SHP77 (cell line): ENCODE measurements around the gene SMPD4.
"Not testable (repeated sequence)": the region's sequence is repeated elsewhere in the genome, so short reads cannot be mapped to it uniquely, and the experiment has no call there.

Source experiments
- DNase-seq, 2 experiments: peaks; one replicate each; lab custom pipeline; 2025; lab: John Stamatoyannopoulos, UW

SMPD4 gene

DNA sequence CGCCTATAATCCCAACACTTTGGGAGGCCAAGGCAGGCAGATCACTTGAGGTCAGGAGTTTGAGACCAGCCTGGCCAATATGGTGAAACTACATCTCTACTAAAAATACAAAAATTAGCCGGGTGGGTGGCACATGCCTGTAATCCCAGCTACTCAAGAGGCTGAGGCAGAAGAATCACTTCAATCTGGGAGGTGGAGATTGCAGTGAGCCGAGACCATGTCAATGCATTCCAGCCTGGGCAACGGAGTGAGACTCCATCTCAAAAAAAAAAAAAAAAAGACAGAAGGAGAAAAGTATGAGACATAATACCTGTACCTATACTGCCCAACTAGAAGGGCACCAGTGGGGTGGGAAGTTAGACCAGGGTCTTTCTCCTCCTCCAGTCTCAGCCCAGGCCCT is 22.0 kb downstream of the SMPD4 start:
- DNase-seq: not testable (repeated sequence)

DNA sequence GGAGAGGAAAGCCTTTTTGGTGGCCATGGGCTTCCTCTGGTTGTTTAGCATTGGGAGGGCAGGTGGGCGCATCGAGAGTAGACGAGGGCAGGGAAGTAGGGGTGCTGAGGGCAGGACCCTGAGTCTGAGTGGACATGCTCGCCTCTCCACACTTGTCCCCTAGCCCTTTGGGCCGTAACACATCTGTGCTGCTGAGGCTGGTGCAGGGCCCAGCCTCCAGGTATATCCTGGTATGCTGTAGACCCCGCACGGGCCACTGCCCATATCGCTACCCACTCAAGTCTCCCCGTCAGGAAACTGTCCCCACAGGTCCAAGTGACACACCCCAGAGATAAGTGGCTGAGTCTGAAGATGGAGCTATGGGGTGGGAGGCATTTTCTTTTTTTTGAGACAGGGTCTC is 22.8 kb downstream of the SMPD4 start:
- DNase-seq: no peak

DNA sequence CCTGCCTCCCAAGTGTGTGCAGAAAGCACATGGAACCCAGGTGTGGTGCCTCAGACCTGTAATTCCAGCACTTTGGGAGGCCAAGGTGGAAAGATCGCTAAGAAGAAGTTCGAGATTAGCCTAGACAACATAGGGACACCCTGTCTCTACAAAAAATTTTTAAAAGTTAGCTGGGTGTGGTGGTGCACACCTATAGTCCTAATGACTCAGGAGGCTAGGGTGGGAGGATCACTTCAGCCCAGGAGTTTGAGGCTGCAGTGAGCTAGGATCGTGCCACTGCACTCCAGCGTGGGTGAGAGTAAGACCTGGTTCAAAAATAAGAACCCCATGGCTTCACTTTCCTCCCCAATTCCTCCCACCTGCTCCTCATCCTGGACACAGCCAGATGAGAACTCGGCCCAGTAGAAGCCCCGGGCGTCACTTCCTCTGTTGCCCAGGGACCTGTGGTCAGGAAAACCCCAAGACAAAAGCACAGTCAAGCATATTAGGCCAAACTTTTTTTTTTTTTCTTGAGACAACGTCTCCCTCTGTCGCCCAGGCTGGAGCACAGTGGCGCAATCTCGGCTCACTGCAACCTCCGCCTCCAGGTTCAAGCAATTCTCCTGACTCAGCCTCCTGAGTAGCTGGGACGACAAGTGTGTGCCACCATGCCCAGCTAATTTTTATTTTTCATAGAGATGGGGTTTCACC is 23.4 kb downstream of the SMPD4 start:
- not testable (repeated sequence) for DNase-seq

DNA sequence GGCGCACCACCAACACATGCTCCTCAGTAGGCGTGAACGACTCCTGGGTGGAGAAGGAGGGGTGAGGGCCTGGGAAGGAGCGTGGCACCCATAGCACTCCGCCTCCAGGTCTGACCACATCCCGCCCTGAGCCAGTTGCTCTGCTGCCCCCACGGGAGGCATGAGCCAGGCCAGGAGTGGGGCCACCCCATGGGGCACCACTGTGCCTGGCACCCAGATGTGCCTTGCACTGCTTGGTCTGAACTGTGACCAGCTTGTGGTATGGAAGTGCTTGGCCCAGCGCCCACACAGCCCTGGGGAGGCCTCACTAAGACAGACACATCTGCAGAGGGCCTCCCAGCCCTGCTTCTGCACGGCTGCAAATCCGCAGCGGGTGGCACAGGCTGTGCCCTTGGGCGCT is 24.0 kb downstream of the SMPD4 start:
- not testable (repeated sequence) for DNase-seq

DNA sequence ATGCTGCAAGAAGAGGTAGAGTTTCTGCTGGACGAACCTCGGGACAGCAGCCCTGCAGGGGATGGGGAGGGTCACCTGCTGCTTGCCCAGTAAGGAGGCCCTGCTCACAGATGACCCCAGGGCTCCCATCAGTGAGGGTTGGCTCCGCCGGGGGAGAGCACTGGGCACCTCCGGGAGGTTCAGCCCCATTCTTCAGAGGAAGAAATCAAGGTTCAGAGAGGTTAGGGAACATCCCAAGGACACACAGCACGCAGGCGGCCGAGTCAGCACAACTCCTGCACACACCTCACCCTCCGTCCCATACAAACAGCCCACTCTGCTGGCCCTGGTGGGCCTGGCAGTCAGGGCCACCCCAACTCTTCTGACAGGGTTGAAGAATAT is 24.8 kb downstream of the SMPD4 start:
- no peak for DNase-seq

DNA sequence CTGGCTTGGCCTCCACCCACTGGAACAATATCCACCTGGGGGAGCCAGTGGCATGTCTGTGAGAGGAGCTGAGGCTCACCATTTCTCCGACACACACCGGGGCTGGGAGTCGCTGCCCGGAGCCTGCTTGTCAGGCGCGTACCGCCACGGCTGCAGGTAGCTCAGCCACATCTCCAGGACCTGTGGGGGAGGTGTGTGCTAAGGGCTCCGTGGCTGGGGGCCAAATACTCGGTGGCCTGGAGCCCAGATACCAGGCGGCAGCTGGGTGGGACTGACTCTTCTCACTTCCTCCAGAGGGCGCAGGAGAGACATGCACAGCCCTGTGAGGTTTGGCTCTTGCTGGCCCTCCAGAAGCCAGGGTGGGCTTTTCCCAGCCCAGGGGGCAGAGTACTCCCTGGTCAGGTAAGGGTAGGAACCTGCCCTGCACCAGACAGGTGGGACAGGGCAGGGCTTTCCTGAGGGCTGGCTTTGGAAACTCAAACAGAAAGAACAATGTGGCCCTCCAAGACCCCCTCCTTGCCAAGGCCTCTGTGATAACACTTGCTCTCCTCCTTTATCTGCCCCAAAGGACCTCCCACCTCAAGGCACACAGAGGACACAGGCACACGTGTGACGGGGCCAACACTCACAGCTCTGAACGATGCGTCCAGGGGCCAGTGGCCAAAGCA is 25.3 kb downstream of the SMPD4 start:
- peak; percentile 52 to 58 for DNase-seq

DNA sequence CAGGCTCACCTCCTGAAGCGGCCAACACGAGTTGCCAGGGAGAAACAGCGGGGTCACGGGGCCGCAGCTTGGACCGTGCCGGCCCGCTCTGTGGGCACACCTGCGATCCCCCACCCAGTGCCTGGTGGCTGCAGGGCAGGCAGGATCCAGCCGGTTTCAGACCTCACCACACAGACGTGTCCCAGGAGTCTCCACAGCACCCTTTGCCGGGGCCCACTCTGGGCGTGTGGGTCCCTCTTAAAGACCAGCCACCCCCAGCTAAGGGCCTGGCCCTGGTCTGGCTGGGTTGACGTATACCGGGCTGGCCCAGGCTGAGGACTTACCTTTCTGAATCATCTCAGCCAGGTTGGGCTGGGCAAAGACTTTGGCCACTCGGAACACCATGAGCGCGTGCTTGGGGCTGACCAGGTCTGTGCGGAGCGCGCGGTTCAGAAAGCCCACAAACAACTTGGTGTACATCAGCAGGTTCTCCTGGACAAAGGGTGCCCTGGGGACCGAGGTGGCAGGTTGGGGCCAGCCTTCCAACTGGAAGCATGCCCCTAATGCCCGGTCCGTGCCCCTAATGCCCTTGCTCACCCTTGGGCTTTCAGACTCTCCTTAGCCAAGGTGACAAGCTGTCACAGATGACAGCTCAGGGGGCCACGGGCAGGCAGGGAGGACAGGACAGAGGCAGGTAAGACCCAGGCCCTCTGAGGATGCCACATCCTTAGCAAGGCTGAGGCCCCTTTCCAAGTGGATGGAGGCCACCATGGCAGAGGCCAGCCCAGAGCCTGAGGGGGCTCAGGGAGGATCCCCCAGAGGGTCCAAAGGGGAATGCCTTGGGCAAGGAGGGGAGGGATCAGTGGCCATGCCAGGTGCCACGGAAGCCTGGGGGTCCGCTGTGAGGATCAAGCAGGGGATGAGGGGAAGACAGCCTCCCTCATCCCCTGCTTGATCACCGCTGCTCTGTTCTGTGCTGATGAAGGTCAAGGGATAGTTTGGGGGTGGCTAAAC is 26.3 kb downstream of the SMPD4 start:
- DNase-seq: no peak

DNA sequence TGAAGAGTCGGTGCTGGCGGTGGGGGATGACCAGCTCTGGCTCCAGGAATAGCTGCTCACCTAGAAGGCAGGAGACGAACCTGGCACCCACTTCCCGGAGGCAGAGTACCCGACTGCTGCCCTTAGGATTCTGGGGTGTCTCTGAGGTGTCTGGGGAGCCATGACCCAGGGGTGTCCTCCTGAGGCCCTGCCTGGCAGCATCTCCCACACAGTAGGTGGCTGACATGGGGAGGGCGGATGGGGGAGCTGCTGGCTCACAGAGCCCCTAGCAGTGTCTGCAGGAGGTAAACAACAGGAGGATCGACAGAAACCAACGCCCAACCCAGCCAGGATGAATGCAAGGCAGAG is 27.0 kb downstream of the SMPD4 start:
- not testable (repeated sequence) for DNase-seq

DNA sequence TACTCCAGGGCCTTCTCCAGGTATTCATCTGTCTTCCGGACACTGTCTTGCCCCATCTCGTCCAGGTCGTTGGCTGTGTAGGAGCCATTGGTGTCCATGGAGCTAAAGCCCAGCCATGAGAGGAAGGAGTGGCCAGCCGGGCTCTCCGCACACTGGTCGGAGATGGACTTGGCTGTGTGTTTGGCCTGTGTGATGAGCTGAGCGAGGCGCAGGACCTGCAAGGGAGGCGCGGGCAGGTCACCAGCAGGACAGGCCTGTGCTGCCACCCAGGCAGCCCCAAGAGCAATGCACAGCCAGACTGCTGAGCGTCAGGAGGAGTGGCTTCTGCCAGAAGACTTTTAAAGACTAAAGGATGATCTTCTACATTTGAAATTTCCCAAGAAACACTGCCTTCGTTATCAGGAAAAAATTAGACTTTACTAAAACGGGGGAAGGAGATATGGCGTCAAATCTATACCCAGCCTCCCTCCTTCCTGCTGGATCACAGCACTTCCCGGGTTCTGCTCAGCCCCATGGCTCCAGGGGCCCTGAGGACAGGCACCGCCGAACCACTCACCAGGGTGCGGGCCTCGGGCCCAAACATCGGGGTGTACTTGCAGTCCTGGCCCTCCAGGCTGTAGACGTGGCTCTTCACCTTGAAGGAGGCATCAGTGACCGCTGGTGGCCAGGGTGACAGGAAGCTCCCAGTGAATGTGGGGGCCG is 27.5 kb downstream of the SMPD4 start:
- DNase-seq: not testable (repeated sequence)

DNA sequence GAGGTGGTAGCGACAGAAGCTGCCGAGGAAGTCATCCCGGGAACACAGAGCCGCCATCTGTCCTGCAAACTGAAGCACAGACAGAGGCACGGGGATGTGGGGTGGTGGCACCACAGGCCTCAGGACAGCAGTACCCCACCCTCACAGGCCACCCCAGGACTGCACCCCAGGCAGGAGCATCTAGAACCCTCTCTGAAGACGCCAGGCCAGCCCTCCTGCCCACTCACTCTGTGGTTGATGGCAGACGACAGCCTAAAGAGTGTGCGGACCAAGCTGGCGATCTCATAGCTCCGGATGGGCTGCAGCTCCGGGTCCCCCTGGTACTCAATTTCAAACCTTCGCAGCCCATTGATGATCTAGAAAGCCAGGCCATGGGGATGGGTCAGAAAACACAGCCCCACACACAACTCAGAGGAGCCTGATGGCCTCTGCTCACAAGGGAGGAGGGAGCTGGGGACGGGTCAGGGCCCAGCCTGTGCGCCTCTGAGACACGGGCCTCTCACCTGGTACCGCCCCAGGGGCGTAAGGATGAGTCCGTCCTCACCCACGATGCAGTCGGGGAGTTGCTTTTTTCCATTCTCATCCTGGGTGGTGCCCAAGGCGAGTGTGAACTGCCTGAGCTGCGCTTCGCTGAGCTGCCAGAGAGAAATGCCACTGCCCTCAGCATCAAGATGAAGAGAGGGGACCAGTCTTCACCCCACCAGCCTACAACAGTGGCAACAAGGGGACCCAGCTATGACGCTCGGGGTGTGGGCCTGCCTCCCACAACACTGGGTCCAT is 28.4 kb downstream of the SMPD4 start:
- no peak for DNase-seq

DNA sequence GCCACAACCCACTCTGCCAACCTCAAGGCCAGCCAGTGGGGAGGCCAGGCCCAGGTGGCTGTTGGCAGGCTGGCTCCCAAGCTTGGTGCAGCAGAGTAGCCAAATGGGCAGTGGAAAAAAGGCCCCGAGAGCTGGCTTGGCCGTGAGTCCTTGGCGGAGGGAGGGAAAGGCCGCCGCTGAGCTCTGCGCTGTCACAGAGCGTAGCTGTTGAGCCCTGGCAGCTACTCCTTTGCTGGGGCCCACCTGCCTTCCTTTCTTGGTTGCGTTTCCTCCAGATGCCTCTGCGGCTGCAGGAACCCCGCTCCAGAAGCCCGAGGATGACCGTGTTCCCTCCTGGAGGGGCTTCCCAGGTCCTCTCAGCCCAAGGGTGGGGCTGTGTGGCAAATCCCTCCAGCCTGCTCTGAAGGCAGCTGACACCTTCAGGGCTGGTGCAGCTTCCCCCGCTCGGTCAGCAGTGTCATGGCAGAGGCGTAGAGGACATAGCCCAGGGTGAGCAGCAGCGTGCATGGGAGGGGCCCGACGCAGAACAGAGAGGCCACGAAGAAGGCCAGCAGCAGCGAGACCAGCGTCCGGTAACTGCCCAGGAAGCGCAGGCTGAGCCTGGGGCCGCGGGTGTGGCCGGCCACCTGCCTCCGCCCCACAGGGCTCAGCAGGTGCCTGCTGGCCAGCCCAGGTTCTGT is 29.1 kb downstream of the SMPD4 start:
- not testable (repeated sequence) for DNase-seq

DNA sequence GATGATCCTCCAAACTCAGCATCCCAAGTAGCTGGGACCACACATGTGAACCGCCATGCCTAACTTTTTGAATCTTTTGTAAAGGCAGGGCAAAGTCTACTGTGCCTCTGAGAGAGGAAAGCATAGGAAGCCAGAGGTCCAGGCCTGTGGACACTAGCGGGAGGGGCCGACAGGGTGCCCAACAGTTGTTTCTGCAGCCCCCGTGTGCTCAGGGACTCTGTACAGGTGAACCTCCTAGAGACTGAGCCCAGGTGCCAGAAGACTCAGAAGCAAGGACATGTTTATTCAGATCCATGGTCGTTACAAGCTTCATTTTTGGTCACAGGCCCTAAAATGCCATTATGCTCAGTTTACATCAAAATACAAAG is 30.3 kb downstream of the SMPD4 start:
- not testable (repeated sequence) for DNase-seq

DNA sequence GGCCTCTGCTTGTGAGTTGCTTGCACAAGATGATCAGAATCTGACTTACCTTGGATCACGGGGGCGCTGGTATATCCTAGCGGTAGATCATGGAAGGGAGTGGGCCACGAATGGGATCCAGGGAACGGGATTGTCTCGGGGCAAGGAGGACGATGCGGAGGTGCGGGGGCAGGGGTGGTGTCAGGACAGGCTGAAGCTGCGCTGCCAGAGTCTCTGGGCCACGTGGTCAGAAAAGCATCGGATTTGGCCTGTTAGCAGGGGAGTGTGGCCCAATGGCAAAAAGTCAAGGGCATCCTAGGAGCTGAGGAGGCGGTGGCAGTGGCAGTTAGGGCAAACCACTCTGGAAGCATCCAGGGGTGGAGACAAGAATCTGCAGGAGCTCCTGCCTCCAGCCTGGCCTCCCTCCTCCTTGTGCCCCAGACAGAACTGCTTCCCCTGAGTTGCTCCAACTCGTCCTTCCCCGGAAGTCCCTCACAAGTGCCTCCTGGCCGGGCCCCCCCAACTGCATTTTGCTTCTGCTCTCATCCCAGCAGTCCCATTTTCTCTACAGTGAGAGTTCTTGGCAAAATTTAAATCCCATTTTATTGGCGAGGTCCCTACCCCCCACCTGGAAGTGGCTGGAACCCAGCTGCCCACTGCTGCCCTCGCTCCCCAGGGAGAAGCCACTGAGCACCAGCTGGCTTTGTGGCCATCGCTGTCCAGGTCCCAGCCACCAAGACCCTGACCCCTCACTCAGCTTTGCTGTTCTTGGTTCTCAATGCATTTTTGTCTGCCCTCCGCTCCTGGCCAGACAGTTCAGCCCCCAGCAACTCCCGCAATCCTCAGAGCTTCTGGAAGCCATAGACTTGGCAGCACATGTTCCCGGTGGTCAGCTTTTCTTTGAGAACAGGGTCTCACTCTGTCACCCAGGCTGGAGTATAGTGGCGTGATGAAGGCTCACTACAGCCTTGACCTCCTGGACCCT is 30.9 kb downstream of the SMPD4 start:
- no peak for DNase-seq

DNA sequence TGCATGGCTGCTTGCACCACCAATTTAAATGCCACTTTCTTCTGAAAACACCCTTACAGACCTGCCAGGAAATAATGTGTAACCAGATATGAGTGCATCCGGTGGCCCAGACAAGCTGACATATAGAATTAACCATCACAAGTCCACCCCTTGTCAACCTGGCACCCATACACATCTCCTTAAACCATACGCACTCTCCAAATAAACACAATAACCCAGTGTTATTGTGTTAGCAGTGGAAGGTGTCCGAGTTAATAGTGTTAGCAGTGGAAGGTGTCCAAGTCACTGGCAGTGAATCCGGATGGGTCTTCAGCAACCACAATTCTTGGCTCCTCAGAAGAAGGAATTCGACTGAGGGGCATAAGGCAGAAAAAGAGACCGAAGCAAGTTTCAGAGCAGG is 32.9 kb downstream of the SMPD4 start:
- not testable (repeated sequence) for DNase-seq

DNA sequence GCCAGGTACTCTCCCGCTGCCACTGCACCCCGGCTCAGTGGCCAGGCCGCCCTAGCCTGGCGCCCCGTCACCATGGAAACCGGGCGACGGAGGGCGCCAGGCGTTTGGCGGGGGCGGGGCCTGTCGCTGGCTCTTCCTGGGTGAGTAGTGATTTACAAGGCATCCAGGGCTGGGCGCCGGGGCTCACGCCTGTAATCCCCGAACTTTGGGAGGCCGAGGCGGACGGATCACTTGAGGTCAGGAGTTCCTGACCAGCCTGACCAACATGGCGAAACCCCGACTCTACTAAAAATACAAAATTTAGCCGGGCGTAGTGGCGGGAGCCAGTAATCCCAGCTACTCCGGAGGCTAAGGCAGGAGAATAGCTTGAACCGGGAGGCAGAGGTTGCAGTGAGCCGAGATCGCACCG is 36.4 kb downstream of the SMPD4 start, which contains the start of gene CCDC74B:
TSS of gene CCDC74B (minus strand) at position 107 of the 409 bp plus-strand sequence. CDS start 116 bp downstream, outside the sequence.
- DNase-seq: peak; percentile 38 to 77

DNA sequence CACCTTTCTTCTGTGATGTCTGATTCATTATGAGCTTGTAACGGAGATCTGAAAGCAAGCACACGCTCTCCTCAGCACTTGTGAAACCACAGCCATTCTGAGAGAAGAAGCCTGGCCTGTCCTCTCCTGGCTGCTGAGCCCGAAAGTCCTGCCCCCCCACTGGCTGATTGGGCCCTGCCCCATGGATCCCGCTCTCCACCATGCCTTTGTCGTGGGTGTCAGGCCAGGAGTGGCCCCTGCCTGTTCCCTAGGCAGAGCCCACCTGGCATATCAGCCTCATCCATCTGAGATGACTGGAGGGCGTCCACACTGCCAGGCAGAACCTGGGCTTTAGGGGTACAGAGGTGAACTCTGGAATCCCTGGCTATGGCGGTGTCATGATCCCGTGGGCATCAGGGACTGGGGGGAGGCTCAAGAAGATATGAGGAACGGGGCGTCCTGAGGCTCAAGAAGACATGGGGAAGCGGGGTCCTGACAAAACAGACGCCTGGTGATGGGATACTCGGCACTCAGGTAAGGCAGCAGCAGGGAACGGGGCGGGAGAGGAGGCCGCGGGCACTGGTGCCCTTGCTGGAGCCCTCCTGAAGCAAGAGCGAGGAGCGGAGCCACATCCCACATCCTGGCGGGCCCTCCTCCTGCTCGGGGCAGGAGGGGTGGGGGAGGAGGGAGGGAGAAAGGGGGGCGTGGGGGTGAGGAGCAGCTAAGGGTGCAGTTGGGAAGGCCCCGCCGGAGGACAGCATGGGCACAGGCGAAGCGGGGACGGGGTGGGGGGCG is 37.9 kb downstream of the SMPD4 start:
- DNase-seq: not testable (repeated sequence)

DNA sequence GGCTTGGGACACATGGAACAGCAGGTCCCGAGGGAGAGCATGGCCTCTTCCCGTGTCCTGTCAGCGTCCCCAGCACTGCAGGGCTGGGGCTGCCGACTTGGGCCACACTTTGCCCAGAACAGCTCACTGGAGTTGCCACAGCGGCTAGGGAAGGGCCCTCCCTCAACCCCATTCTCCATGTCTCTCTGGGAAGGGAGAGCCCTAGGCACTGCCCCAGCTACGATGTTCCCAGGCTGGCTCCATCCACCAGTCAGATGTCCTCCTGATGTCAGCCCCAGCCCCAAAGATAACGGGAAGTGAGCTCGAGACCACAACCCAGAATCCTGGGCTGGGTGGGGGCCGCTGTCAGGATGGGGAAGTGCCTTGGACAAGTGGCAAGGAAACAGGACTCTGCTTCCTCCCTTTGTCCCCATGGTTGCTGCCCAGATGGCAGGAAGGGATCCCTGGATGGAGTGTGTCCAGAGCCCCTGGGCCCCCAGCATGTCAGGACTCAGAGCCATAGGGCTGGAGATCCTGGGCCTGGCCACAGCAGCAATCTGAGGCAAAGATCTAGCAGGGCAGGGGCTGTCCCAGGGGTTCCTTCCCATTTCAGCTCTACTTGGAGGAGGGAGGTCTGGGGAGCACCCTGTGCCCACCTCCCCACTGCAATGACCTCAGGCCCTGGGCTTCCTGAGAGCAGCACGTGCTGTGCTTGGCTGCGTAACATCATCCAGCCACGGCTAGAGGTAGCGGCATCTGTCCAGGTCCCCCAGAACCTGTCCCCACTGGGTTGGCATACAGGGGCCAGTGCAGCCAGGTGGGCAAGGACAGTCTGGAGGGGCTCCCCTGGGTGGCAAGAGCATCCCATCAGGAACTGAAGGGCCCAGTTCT is 38.8 kb downstream of the SMPD4 start:
- DNase-seq: not testable (repeated sequence)
